Skeletal muscle cell (primary cell): ENCODE data around the gene ZNF420.

ENCODE experiments used
- DNase-seq: peaks from one replicate; pipeline ENCODE4 v3.0.0-alpha.2; 2010; ENCODE audit warnings: low read depth
- H3K4me3 ChIP-seq: 2 replicates; pipeline ENCODE4 v1.5.1; 2011; ENCODE audit warnings: low read depth, mild to moderate bottlenecking, control low read depth, low read length, moderate library complexity

The ZNF420 gene

GRCh38 chr19:37127999-37128820, 50.0 kb downstream of the ZNF420 start:
- DNase-seq = no peak
- no peak overlapping the region for H3K4me3 ChIP-seq

GRCh38 chr19:37128821-37129177, 50.6 kb downstream of the ZNF420 start:
- no peak overlapping the region for H3K4me3 ChIP-seq
- no peak for DNase-seq

- no peak overlapping the region for H3K4me3 ChIP-seq
- DNase-seq = no peak
Observed at GRCh38 chr19:37136111-37136510, 57.9 kb downstream of the ZNF420 start.

- DNase-seq = no peak
- no peak overlapping the region for H3K4me3 ChIP-seq
Observed at GRCh38 chr19:37148214-37148613, 70.0 kb downstream of the ZNF420 start.

GRCh38 chr19:37160153-37160552, 81.9 kb downstream of the ZNF420 start:
- DNase-seq = no peak
- no peak overlapping the region for H3K4me3 ChIP-seq

- DNase-seq = no peak
- H3K4me3 ChIP-seq = no peak overlapping the region
Observed at GRCh38 chr19:37165635-37166034, 87.4 kb downstream of the ZNF420 start.

DNA sequence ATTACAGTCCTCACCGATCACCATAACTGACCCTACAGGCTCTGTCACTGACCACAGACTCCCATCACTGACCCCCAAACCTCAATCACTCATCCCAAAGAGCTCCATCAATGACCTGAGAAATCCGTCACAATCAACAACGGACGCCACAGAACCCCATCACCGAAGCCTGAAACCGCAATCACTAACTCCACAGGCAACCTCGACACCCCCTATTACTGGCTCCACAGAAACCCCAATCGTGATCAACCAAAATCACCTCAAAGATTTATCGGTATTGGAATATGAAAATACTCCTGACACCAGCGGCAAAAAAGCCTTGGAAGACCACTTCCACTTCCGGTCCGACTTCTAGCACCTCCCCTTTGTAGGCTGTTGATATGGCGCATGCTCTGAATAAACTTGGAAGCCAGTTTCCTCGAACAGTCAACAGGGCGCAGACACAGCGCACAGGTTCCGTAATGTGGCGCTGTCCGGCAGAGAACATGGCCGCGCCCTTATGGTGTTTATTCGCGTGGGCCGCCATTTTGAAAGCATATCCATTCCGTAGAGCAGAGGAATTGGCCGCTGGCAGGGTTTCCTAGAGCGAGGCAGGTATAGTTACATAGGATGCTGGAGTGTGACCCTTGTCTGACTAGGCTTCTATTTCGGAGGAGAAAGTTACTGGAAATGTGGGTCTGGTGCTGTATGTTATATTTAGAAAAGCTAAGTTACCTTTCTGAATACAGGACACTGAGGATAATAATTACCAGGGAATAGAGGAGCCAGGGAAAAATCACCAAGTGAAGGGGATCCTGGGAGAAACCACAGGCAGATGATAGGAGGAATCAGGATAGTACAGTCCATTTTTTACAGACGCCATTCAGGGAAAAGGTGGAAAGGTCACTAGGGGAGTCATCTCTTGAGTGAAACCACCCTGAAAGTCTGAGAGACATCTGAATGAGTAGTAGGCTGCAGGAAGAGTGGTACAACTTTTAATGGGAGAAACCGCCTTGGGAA, 94.4 kb downstream of the ZNF420 start, which contains the start of gene ZNF585A:
TSS of gene ZNF585A (minus strand) at position 328 of the 999 bp plus-strand sequence. CDS start 2,785 bp downstream, outside the sequence.
- peak within 1 kb of the TSS; percentile 74 for H3K4me3 ChIP-seq
- DNase-seq = peak; percentile 92
